HS-5 (cell line): ENCODE results near the gene NCAM1.
"Not testable (repeated sequence)": the region's sequence is repeated elsewhere in the genome, so short reads cannot be mapped to it uniquely, and the experiment has no call there.

Experiments
- DNase-seq: peaks from one replicate; pipeline ENCODE4 v3.0.0-alpha.2; 2012; ENCODE audit warnings: low read depth

The NCAM1 gene

GRCh38 chr11:113277907-113278306 is 316.7 kb downstream of the NCAM1 start:
- DNase-seq: no peak

DNA sequence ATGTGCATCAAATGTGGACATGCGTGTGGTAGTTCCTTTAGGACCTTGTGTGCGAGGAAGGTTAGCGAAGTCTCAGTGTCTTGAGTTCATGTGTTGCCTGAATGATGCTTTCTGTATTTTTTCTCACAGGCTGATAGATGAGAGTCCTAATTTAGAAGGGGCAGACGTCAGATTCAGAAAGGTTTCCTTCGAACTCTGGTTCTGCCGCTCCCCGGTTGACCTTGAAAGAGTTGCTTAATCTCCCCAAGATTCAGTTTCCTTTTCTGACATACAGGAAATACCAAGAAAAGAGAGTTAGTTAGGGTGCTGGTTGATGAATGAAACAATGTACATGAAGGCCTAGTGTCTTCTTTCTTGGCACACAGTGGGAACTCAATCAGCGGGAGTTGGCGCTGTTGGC is 317.3 kb downstream of the NCAM1 start:
- no peak for DNase-seq

DNA sequence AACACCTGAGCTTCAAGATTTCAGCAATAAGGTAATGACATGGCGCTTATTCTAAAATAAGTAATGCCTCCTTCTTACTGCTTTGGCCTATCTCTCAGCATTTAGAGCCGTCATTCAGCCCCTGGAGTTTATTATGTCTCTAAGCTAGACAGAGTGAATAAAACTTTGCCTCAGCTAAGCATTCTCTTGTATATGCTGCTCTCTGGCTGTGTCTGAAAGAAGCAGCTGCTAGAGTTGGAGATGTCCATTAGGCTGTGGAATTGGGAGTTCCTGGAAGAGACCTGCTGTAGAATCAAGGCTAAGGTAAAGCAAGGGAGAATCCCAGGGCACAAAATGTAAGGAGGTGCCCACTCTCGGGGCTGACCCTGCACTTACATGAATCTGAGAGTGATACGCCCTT is 317.7 kb downstream of the NCAM1 start:
- DNase-seq: no peak

GRCh38 chr11:113279591-113279990 is 318.4 kb downstream of the NCAM1 start:
- no peak for DNase-seq

DNA sequence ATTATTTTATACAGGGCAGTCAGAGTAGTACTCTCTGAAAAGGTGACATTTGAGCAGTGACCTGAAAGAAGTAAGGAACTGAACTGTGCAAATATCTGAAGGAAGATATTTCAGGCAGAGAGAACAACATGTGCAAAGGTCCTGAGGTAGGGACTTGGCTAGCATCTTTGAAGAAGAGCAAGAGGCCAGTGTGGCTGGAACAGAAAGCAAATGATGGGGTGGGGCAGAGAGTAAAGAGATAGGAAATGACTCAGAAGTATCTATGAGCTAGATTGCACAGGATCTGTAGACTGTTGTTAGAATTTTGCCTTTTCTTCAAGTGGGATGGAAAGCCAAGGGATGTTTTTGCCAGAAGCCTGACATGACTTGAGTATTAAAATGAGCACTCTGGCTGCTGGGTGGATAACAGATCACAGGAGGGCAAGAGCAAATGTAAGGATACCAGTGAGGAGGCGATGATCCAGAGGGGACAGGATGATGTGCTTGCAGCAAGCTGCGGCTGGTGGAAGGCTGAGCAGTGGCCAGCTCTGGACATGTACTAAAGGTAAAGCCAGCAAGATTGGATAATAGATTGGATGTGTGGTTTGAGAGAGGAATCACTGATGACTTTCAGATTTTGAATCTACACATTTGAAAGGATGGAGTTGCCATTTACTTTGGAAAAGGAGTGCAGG is 320.0 kb downstream of the NCAM1 start:
- no peak for DNase-seq

GRCh38 chr11:113282898-113283437 is 321.7 kb downstream of the NCAM1 start:
- DNase-seq: no peak

DNA sequence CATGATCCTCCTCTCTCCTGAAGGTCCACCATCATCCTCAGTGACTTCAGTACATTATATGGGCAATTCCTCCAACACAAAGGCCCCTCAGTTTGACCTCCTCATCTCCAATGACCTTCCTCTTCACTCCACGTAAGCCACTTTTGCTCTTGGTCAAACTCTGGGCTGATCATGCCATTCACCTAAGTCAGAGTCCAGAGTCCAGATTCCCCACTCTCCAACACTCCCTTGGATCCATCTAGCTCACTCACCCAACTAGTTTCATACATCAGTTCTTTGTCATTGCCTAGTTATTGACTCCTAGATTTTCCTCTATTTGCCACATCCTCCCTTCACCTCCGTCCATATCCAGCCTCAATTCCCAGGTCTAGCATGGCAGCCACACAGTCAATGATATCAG is 322.7 kb downstream of the NCAM1 start:
- no peak for DNase-seq

DNA sequence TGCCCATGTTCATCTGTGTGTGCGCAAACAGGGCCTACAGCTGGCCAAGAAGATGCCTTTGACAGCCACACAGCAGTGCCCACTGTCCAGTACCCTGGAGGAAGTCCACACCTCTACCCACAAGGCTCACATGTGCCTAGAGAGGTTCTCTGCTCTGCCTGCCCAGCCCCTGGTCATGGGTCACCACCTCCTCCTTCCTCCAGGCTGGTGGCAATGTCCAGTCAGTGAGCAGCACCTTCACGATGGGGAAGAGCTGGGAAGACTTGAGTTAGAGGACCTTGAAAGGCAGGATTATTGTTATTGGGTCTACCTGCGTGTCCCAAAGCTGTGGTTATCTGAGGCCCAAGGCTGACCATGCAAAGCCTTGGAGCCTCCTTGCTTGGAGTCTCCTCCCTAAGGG is 324.8 kb downstream of the NCAM1 start:
- no peak for DNase-seq

GRCh38 chr11:113286509-113287497 is 325.6 kb downstream of the NCAM1 start:
- DNase-seq: no peak

DNA sequence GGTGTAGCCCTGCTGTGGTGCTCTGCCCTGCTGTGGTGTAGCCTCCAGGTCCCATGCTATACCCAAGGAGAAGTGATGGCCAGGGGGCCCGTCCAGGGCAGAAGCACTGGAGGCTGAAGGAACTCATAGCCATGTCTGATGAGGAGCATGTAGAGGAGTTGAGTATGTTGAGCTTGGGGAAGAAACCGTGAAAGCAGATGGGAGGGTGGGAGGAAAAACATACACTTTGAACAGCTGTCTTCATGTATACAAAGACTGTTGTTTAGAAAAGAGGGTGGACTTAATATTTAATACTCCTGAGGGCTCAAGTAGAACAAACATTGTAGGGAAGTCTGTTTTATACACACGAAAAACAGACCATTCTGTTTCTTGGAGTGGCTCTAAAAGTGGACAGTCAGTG is 326.6 kb downstream of the NCAM1 start:
- DNase-seq: no peak

GRCh38 chr11:113288286-113288863 is 327.2 kb downstream of the NCAM1 start:
- no peak for DNase-seq

DNA sequence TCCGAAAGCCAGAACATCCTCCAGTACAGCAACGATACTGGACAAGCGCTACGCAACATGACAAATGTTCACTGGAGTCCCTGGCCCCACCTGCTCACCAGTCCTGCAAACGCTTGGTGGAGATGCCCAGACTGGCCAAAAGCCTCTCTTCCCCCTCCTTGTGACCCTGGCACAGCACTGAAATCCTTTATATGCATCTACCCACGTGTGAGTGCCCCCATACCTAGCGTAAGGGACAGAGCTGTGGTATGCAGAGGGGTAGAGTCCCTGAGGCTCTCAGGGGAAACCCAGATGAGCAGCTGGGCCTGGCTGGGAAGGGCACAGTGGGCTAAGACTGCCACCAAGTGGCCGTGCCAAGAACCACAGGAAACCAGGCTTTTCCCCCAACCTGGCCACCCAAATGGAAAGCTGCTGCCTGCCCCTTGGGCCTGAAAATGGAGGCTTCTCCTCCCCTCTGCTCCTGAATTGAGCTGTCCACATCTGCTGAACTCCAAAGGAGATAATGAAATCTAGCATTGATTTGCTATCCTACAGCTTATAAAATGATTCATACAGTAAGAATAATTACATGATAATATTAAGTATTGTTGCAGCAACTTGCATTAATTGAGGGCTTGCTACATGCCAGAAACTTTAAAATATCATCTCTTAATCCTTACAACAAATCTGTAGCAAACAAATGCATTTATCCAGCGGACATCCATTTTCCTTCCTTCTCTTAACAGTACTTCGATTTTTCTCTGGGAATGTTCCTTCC is 328.4 kb downstream of the NCAM1 start:
- no peak for DNase-seq

- no peak for DNase-seq
These were observed 332.7 kb downstream of the NCAM1 start for GRCh38 chr11:113293936-113294335.

DNA sequence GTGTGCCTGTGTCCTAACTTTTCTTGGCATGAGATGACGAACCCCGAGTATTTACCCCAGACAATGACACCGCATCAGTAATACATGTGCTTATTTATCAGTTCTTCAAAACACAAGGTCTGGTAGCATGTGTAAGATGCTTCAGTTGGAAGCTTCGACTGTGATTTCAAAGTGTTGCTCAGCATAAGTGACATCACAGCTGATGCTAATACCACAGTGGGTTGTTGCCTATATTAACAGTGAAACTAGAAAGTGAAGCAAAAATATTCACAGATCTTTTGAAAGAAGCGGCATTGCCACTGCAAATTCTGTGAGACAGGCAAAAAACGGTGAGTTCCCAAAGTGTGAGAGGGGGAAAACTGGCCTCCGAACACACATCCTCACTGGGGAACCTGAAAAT is 334.8 kb downstream of the NCAM1 start:
- DNase-seq: no peak

DNA sequence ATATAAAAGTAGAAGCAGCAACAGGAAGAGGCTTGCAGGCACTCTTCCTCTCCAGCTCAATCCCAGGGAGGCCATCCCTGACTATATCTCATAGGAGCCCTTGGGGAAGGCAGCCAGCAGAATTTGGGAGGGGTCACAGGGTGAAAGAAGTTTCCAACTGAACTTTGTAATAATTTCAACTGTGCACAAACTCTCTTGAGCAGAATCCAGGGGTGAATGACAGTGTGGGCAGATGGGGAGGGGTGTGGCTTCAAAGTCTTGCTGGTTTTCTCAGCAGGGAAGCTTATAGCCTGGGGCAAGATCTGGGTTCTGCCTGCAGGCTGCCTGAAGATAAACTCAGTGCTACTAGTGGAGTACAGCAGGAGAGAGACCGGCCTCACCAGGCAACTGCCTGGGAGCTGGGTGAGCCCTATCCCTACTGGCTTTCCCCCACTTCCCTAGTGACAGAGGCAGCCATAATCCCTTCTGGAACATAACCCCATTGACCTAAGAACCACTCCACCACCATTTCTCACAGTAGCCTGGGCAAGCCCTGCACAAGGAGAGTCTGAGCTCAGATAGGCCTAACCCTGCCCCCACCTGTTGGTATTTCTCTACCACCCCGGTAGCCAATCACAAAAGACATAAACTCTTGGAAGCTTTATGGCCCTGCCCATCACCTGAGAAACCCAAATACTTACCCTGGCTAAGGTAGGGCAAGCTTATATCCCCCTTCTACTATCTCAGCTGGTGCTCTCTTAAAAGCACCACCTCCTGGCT is 335.4 kb downstream of the NCAM1 start:
- no peak for DNase-seq

DNA sequence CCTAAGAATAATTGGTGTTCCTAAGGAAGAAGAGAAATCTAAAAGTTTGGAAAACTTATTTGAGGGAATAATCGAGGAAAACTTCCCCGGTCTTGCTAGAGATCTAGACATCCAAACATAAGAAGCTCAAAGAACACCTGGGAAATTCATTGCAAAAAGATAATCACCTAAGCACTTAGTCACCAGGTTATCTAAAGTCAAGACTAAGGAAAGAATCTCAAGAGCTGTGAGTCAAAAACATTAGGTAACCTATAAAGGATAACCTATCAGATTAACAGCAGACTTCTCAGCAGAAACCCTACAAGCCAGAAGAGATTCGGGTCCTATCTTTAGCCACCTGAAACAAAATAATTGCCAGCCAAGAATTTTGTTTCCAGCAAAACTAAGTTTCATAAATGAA is 337.3 kb downstream of the NCAM1 start:
- not testable (repeated sequence) for DNase-seq

DNA sequence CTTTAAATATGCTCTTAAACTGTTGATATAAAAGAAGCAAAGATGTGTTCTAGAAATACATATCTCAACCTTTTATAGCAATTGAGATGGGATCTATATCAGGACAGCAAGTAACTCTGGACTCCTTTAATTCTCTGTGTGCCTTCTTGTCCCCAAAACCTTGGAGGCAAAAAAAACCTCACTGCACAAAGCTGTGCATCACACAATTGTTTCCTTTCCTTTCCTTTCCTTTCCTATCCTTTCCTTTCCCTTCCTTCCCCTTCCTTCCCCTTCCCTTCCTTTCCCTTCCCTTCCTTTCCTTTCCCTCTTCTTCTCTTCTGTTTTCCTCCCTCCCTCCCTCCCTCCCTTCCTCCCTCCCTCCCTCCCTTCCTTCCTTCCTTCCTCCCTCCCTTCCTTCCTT is 343.7 kb downstream of the NCAM1 start:
- DNase-seq: no peak

DNA sequence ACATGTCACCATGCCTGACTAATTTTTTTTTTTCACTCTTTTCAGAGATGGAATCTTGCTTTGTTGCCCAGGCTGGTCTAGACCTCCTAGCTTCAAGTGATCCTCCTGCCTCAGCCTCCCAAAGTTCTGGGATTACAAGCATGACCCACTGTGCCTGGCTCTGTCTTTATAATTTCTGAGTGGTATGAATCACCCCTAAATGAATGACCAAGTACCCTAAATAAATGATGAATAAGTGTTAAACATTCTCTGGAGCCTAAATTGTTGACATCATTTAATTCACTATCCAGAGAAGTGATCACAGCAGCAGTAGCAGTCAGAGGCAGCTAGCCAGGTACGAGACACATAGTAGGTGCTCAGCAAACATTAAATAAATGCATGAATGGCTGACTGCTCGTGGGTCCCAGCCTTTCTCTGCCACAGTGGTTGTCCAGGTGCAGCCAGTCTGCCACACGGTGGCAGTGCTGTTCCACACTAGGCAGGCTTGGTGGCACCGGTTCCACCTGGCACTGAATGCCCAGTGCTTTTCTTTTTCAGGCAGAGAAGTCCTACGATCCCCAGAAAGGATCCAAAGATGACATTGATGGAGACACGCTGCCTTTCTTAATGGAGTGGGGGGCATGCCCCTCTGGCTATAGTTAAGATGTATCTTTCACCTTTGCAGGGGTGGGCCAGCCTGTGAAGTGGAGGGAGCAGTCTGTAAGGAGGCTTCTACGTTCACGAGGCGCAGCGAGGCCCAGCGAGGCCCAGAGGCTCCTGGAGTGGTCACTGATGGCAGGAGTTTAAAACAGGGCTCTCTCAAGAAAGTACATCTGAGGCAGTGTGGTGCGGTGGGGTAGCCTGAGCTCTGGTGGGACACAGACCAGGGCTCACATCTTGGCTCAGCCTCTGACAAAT is 344.5 kb downstream of the NCAM1 start:
- no peak for DNase-seq

DNA sequence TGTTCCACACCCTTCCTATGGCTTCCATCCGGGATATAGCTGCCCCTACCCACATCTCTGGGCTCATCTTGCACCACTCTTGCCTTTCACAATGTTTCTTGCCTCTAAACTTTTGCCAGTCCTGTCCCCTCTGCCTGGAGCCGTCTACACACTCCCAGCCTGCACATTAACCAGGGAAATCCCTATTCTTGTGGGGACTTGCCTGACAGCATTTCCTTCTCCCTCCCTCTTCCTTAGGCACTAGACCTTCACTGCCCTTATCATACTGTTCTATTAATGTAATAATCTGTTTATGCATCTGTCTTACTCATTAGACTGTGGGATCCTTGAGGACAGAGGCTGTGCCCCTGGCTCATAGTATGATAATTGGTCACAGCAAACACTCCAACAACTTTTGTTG is 347.4 kb downstream of the NCAM1 start:
- no peak for DNase-seq

DNA sequence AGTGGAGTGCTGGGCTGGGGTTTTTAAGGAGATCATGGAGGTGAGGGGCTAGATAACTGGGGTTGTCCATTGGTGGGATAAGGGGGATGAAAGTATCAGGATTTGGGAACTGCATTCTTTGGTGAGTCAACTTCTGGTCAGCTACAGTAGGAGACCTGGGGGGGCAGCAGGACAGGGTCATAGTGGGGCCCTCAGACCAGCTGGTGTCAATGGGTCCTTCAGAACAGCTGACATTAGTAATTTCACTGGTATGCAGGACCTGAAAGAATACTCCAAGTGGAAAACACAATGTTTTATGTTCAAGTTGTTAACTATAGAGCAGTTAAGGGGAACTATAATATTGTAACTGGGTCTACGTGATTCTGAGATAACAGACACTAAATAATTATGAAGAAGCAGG is 350.3 kb downstream of the NCAM1 start:
- DNase-seq: no peak
